Measurements from ENCODE around the gene HGS.
"Not testable (repeated sequence)": the region's sequence is repeated elsewhere in the genome, so short reads cannot be mapped to it uniquely, and the experiment has no call there.

HGS gene

DNA sequence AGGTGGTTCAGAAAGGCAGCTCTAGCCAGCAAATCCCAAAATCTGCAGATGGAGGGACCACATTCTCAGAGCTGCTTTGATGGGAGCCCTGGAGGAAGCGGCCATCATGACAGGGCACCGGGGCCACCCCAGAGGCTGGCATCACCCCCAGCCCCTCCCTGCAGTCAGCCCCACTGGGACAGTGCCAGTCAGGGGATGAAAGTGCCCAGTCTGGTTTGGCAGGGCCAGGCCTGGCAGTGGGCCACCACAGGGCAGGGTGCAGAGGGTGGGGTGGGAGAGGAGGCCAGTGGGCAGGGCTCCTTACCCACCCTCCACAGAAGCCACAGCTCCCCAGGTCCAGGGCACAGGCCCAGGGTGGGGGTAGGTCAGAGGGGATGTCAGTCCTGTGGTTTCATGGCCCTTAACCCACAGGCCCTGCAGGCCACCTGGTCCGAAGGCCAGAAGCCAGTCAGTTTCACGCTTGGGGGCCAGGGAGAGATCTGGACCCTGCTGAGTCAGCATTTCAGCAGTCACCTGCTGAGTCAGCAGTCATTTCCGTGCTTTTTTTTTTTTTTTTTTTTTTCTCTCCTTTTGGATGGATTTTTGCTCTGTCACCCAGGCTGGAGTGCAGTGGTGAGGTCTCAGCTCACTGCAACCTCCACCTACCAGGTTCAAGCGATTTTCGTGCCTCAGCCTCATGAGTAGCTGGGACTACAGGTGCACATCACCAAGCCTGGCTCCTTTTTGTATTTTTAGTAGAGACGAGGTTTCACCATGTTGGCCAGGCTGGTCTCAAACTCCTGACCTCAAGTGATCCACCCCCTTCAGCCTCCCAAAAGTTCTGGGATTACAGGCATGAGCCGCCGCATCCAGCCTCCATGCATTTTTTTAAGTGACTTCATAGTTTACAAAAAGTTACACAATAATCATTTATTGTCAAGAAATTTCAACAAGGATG is 38.6 kb downstream of the HGS start:
- no peak for DNase-seq

DNA sequence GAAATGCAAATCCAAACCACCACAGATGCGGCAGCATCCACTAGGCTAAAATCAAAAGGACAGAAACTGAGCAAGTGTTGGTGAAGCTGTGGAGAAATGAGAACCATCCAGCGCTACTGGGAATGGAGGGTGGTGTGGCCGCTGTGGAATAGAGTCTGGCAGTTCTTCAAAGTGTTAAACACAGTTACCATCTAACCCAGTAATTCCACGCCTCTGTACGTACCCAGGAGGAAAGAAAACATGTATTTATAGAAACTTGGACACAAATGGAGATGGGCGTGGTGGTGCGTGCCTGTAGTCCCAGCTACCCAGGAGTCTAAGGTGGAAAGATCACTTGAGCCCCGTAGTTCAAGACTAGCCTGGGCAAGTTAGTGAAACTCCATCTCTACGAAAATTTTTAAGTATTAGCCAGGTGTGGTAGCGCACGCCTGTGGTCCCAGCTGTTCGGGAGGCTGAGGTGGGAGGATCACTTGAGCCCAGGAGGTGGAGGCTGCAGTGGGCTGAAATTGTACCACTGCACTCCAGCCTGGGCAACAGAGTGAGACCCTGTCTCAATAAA is 39.9 kb downstream of the HGS start:
- no peak for DNase-seq

DNA sequence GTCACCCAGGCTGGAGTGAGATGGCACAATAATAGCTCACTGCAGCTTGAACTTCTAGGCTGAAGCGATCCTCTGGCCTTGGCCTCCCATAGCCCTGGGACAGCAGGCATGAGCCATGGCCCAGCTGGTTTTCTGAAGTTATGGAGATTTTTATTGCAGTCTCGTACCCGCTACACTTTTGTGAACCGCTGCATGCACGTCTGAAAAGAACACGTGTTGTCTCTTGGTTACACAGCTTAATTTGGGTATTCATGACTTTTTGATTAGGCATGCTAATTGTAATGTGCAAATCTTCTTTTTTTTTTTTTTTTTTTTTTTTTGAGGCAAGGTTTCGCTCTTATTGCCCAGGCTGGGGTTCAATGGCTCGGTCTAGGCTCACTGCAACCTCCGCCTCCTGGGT is 41.6 kb downstream of the HGS start:
- DNase-seq, result no peak

DNA sequence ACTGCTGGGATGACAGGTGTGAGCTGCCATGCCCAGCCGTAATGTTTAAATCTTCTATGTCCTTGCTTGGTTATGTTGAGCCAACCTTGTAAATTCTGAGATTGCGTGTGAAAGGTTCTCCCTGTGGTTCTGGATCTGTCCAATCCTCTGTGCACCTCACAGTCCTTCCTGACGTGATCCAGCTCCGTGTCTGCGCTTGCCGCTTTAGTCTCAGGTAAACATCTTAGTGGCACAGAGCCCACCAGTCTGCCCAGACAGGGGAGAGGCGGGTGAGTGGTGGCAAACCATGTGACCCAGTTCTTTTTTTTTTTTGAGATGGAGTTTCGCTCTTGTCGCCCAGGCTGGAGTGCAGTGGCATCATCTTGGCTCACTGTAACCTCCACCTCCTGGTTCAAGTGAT is 42.2 kb downstream of the HGS start:
- no peak for DNase-seq

- DNase-seq, result no peak
These were observed 43.7 kb downstream of the HGS start for GRCh38 chr17:81727324-81728031.

- DNase-seq, result peak; percentile 56
These were observed 49.9 kb downstream of the HGS start for GRCh38 chr17:81733507-81734404.

- DNase-seq, result no peak
These were observed 50.8 kb downstream of the HGS start for GRCh38 chr17:81734405-81735263.

- no peak for DNase-seq
These were observed 51.7 kb downstream of the HGS start for GRCh38 chr17:81735264-81736102.

- DNase-seq, result no peak
These were observed 54.4 kb downstream of the HGS start for GRCh38 chr17:81737947-81738800.

- no peak for DNase-seq
These were observed 55.1 kb downstream of the HGS start for GRCh38 chr17:81738801-81739393.

GRCh38 chr17:81739593-81739992 is 55.8 kb downstream of the HGS start:
- DNase-seq, result not testable (repeated sequence)

DNA sequence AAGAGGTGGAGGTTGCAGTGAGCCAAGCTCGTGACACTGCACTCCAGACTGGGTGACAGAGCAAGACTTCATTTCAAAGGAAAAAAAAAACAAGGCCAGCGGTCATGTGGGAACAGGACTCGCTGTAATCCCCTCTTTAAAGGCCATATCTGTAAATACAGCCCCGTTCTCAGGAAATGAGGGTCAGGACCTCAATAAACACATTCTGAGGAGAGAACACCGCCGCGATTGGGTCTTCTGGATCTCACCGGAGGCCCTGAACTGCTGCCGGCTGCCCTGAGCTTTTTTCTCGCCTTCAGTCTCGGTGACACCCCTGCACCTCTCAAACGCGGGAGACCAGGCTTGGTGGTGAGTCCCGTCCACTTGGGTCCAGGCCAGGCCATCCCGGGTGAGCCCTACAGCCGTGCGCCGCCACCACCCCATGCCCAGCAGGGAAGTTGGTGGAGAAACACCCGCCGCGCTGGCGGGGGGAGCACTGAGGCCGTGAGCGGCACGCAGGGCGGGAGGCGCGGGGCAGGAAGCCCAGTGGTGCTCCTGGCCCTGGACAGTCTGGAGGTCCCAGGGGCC is 56.7 kb downstream of the HGS start:
- no peak for DNase-seq

DNA sequence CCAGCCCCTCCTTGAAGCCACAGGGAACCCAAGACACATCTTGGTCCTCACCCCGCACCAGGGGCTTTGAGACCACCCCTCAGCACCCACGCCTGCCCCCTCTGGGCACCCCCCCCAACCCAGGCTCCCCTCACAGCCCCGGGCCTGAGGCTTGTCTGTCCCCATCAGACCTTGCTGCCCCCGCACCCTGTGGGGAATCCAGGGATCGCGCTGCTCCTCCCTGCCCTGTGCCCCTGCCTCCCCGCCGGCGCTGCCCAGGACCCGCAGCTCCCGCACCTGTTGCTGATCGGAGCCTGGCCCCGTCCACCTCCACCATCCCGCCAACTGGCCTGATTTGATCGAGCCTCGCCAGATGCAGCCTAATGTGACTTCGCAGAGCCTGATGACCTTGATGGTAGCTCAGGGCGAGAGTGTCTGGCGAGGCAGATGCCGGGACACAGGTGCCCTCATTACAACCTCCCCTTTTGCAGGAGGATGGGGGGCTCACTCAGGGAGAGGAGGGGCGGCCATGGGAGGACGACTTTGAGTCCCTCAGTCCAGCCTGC is 57.3 kb downstream of the HGS start:
- DNase-seq, result no peak

- DNase-seq, result no peak
These were observed 58.0 kb downstream of the HGS start for GRCh38 chr17:81741594-81742452.

Data from activated gamma-delta T cell treated with Interleukin-2 at 50 U/mL for 16 hours (primary cell).